ENCODE data around the gene MED8.

DNA sequence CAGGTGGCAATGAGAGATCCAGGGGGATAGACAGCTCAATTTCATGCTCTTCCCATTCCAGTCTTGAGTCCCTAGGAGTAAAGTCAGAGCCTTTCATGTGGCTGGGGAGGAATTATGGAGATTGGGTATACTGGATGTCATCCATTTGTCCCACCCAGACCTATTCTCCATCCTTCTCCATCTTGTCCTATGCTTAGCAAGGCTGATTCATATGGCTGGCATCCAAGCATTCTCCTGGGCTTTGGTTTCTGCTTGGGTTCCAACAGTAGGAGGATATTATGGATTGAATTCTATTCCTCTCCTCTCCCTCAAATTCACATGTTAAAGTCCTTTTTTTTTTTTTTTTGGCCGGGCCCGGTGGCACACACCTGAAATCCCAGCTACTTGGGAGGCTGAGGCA lies 34.7 kb downstream of the MED8 start:
- TF ChIP-seq, protein P1, sequence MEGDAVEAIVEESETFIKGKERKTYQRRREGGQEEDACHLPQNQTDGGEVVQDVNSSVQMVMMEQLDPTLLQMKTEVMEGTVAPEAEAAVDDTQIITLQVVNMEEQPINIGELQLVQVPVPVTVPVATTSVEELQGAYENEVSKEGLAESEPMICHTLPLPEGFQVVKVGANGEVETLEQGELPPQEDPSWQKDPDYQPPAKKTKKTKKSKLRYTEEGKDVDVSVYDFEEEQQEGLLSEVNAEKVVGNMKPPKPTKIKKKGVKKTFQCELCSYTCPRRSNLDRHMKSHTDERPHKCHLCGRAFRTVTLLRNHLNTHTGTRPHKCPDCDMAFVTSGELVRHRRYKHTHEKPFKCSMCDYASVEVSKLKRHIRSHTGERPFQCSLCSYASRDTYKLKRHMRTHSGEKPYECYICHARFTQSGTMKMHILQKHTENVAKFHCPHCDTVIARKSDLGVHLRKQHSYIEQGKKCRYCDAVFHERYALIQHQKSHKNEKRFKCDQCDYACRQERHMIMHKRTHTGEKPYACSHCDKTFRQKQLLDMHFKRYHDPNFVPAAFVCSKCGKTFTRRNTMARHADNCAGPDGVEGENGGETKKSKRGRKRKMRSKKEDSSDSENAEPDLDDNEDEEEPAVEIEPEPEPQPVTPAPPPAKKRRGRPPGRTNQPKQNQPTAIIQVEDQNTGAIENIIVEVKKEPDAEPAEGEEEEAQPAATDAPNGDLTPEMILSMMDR (conservative IDR thresholded peaks at IDR 0.05; ENCODE audit: low read depth in 2 of 2), result no peak
- TF ChIP-seq POLR2AphosphoS5 (IDR thresholded peaks at IDR 0.05; ENCODE audit: low read depth) (no peak), REST (IDR thresholded peaks at IDR 0.05; ENCODE audit: unreplicated experiment) (no peak), EZH2 (IDR thresholded peaks at IDR 0.05; ENCODE audit: low read depth, unreplicated experiment) (no peak), CREB1 (CRISPR knock-in tag; IDR thresholded peaks at IDR 0.05; ENCODE audit: low read depth) (no peak), EZH2phosphoT487 (IDR thresholded peaks at IDR 0.05; ENCODE audit: unreplicated experiment) (no peak), JUNB (IDR thresholded peaks at IDR 0.05; ENCODE audit: unreplicated experiment) (no peak), ZNF114 (CRISPR knock-in tag; IDR thresholded peaks at IDR 0.05) (no peak), ETS1 (IDR thresholded peaks at IDR 0.05) (no peak)

Measured in GM23338 (cell line).